ENCODE data around the gene TFE3.

DNA sequence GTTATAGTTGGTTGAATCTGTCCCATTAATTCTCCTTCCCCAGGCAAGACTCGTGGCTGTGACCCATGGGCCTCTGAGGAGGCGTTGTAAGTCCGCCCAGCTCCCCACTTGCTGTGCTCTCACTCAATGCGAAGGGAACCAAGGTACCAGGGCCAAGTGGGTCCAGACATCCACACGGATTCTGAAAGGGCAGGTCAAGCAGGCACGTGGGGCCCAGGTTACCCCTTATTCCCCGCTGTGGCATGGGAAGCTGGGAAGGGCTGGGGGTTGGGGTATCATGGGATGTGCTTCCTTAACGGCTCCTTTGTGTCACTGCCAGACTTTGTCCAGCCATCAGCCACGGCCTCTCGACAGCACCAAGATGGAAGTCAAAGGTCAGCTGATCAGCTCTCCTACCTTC, 18.8 kb upstream of the TFE3 start:
- TF ChIP-seq ZBTB21 (CRISPR knock-in tag; IDR thresholded peaks at IDR 0.05; ENCODE audit: borderline replicate concordance), result no peak
- TF ChIP-seq, protein P1, sequence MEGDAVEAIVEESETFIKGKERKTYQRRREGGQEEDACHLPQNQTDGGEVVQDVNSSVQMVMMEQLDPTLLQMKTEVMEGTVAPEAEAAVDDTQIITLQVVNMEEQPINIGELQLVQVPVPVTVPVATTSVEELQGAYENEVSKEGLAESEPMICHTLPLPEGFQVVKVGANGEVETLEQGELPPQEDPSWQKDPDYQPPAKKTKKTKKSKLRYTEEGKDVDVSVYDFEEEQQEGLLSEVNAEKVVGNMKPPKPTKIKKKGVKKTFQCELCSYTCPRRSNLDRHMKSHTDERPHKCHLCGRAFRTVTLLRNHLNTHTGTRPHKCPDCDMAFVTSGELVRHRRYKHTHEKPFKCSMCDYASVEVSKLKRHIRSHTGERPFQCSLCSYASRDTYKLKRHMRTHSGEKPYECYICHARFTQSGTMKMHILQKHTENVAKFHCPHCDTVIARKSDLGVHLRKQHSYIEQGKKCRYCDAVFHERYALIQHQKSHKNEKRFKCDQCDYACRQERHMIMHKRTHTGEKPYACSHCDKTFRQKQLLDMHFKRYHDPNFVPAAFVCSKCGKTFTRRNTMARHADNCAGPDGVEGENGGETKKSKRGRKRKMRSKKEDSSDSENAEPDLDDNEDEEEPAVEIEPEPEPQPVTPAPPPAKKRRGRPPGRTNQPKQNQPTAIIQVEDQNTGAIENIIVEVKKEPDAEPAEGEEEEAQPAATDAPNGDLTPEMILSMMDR (IDR thresholded peaks at IDR 0.05), result no peak
- TF ChIP-seq ATF1 (CRISPR knock-in tag; IDR thresholded peaks at IDR 0.05), result no peak
- TF ChIP-seq TP53 (CRISPR knock-in tag; IDR thresholded peaks at IDR 0.05), result no peak
- TF ChIP-seq, protein P2, sequence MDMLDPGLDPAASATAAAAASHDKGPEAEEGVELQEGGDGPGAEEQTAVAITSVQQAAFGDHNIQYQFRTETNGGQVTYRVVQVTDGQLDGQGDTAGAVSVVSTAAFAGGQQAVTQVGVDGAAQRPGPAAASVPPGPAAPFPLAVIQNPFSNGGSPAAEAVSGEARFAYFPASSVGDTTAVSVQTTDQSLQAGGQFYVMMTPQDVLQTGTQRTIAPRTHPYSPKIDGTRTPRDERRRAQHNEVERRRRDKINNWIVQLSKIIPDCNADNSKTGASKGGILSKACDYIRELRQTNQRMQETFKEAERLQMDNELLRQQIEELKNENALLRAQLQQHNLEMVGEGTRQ (CRISPR knock-in tag; IDR thresholded peaks at IDR 0.05), result no peak
- no peak for TF ChIP-seq NR1H2 (CRISPR knock-in tag; IDR thresholded peaks at IDR 0.05)
- TF ChIP-seq CBFB (CRISPR knock-in tag; IDR thresholded peaks at IDR 0.05; ENCODE audit: low read depth), result no peak
- TF ChIP-seq, protein P3, sequence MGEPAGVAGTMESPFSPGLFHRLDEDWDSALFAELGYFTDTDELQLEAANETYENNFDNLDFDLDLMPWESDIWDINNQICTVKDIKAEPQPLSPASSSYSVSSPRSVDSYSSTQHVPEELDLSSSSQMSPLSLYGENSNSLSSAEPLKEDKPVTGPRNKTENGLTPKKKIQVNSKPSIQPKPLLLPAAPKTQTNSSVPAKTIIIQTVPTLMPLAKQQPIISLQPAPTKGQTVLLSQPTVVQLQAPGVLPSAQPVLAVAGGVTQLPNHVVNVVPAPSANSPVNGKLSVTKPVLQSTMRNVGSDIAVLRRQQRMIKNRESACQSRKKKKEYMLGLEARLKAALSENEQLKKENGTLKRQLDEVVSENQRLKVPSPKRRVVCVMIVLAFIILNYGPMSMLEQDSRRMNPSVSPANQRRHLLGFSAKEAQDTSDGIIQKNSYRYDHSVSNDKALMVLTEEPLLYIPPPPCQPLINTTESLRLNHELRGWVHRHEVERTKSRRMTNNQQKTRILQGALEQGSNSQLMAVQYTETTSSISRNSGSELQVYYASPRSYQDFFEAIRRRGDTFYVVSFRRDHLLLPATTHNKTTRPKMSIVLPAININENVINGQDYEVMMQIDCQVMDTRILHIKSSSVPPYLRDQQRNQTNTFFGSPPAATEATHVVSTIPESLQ (CRISPR knock-in tag; IDR thresholded peaks at IDR 0.05), result no peak
- no peak for TF ChIP-seq ELF4 (CRISPR knock-in tag; IDR thresholded peaks at IDR 0.05; ENCODE audit: low read depth)
- no peak for TF ChIP-seq SP1 (CRISPR knock-in tag; conservative IDR thresholded peaks at IDR 0.05)
- TF ChIP-seq CREB1 (CRISPR knock-in tag; IDR thresholded peaks at IDR 0.05), result no peak
